HT-29 (cell line): ENCODE data around the gene CYSRT1. TPM values are rescaled to one million over a fixed set of nuclear protein-coding genes. Genes with fewer than 3 reads are reported as not detected.

ENCODE experiments used
- DNase-seq: peaks from one replicate; pipeline ENCODE4 v3.0.0-alpha.2; 2015; ENCODE audit warnings: low spot score
- total RNA-seq: library from RNA; depleted of rRNA; stranded (reverse); fragments of >200 nt; shearing (Covaris generic); gene quantifications from 2 replicates; pipeline ENCODE4 v1.2.3, GENCODE V29; 2014

CYSRT1 gene
- total RNA-seq, 1 experiment from 2014 or later = 2.4 TPM

DNA sequence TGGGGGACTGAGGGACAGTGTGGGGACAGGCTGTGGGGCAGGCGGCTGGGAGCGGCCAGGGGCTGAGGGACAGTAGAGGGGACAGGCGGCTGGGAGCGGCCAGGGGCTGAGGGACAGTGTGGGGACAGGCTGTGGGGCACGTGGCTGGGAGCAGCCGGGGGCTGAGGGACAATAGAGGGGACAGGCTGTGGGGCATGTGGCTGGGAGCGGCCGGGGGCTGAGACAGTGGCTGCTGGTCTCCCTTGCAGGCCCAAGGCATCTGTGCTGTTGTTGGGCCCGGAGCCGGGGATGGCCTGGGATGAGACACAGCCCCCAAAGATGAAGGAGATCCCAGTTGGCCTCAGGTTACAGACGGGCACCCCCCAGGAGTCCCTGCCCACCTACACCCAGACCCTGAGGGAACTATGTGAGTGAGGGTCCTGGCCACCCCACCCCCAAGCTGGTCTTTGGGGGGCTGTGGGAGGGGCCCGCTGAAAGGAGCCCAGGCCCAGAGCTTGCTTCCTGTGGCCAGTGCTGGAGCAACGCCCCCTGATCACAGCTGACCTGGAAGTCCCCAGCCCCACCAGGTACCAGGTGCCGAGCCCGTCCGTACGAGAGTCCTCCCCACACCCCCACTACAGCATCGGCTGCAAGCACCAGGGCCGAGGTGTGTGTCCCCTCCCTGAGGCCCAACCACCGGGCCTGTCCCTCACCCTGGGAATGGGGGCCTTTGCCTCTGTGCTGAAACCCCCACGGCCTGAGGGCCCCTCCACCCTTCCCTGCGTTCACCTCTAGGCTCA is 26.7 kb downstream of the CYSRT1 start:
- DNase-seq = no peak

DNA sequence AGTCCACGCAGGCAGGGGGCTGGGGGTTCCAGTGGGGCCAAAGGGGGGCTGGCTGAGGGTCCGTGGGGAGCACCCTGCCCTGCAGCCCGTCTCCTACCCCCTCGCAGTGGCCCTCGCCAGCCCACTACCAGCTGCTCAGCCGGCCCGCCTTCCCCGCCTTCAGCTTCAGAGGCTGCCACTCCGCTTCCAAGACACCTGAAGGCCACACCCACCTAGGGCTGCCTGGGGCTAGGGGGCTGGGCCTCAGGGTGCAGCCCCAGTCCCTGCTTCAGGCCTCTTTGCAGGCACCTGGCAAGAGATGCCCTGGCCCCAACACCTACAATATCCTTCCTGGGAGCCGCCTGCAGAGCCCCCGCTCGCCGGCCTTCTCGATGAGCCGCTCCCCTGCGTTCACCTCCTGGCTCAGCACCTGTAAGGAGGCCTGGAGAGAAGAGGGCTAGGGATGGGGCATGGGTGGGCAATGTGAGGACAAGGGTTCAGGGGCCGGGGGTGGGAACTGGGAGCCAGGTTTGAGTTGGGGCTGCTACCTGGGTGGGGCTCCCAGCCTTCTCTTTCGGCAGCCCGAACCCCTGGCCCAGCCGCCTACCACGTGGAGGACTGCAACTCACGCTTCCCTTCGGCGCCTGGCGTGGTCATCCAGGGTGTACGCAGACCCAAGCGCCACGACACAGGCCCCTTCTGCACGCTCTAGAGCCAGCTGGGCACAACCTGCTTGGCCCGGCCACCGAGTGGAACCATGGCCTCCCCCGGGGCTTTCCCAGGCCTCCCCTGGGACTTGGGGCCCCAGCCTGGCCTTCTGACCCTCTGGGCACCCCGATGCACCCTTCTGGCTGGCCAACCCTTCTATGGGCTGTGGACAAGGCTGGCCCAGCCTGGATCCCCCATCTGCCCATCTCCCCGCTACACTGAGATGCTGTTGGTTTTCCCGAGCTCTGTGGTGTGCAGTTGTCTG is 27.9 kb downstream of the CYSRT1 start:
- DNase-seq = no peak

DNA sequence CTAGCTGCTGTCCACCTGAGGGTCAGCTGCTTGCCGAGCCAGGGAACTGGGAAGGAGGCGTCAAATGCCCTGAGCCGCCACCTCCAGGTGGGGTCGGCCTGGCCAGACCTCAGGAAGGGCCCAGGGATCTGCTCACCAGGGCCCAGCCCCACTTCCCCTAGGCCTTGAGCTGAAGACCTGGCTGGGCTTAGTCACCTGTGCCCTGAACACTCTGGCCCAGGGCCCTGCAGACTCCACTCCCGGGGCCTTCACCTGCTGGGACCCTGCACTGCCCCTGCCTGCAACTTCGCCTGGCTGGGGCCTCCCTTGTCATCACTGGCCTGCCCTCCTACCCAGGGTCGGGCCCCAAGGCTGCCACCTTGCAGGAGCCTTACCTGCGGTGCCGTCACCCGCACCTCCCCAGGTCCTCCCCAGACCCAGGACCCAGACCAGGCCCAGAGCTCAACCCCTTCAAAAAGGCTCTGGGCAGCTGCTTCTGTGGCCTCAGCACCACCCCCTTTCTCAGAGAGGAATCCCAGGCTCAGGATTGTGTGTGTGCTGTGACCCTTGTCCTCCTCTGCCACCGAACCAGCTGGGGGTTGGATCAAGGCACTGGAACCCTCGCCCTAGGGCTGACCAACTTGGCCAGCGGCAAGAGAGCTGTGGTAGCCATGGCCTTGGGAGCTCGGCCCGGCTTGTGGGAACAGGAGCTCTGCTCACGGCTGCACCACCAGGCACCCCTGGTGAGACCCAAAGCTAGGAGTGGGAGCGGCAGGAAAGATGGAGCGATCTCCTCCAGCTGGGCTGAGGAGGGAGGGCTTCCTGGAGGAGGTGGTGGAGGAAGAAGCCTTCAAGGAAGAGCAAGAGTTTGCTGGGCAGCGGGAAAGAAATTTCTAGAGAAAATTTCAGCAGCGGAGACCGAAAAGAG is 29.0 kb downstream of the CYSRT1 start:
- DNase-seq = no peak

DNA sequence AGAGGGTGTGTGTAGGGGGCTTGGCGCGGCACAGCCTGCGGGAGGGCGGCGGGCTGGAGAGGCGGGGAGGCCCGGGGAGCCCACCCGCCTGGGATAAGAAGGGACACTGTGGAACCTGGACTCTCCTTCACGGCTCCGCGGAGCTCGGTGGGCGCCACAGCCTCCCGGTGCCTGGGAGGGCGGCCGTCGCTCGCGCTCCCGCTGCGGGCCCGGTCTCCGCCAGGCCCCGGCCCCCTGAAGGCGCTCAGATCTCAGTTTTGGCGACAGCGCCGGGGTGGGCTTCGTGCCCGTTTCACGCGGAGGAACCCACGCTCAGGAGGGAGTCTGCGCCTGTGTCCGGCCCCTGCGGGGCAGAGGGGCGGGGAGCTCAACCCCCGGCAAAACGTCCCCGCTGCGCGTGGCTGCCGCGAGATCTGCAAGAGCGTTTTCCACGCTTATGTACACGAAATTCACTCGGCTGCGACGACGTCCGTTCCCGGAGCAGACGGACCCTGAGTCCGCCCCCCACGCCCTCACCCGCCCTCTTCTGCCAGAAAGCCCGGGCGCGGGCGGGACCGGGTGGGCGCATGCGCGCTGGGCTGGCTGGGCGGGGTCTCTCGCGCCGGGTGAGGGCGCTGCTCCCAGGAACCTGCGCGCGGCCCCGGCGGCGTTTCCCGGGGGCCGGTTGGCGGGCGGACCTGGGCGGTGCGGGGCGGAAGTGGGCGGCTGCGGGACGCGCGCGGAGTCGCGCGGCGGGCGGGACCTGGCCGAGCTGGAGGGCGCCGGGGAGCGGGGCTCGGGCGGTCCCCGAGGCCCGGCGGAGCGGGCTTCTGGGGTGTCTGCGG is 29.9 kb downstream of the CYSRT1 start, which contains the start of gene NELFB:
NELFB (plus strand) TSS at position 704 of the 824 bp plus-strand sequence.
- DNase-seq = peak; percentile 87

DNA sequence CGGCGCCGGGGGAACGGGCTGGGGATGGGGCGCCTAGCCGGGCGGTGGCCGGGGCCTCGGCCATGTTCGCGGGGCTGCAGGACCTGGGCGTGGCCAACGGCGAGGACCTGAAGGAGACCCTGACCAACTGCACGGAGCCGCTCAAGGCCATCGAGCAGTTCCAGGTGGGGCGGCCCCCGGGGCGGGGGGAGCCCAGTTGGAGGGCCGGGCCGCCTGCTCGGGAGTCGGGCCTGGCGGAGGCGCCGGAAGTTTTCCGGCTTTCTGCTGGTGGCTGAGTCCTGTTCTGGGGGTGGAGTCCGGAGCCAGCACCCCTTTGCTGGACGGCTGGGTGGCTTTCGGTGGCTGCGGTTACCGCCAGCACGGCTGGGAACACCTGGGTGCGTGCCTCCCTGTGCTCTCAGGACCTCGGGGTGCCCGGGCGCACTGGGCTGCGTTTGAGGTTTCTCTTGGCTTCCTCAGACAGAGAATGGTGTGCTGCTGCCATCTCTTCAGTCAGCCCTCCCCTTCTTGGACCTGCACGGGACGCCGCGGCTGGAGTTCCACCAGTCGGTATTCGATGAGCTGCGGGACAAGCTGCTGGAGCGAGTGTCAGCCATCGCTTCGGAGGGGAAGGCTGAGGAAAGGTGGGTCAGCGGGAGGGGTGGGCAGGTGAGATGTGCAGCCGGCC is 30.6 kb downstream of the CYSRT1 start:
- DNase-seq = no peak

DNA sequence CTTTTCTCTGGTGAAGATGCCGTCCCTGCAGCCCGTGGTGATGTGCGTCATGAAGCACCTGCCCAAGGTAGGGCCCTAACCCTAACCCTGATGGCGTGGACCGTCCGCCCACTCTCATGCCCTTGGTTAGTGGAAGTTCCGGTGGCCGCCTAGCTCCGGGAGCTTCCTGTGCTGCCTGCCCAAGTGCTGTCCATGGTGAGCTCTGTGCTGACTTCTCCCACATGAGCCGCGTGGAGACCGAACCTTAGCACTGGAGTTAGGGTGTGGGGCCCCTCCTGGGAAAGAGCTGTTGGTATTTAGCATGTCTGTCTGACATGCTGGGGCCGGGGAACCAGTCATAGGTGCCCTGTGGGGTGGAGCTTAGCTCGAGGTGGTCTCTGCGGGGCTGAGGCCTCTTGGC is 31.4 kb downstream of the CYSRT1 start:
- DNase-seq = no peak

DNA sequence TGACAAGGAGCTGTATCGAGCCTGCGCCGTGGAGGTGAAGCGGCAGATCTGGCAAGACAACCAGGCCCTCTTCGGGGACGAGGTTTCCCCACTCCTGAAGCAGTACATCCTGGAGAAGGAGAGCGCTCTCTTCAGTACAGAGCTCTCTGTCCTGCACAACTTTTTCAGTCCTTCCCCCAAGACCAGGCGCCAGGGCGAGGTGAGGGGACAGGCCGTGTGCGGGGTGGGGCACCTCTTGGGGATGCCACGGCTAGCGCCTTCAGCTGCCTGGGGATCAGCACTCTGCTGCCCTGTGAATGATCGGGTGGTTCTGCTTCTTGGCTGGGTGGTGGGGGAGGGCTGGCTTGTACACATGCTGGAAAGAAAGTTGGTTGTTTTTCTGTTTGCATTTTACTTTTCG is 31.9 kb downstream of the CYSRT1 start:
- no peak for DNase-seq

DNA sequence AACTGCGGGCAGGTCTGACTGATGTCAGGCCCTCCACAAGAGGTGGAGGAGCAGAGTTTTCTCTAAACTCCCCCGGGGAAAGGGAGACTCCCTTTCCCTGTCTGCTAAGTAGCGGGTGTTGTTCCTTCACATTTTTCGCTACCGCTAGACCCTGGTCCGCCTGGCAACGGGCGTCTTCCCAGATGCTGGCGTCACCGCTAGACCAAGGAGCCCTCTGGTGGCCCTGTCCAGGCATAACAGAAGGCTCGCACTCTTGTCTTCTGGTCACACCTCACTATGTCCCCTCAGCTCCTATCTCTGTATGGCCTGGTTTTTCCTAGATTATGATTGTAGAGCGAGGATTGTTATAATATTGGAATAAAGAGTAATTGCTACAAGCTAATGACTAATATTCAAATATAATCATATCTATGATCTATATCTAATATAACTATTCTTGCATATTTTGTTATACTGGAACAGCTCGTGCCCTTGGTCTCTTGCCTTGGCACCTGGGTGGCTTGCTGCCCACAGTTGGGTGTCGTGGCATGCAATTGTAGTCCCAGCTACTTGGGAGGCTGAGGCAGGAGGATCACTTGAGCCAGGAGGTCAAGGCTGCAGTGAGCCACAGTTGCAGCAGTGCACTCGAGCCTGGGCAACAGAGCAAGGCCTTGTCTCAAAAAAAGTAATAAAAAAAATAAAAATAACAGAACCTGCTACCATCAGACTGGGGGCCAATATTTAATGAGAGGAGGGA is 37.4 kb downstream of the CYSRT1 start:
- DNase-seq = peak; percentile 41

DNA sequence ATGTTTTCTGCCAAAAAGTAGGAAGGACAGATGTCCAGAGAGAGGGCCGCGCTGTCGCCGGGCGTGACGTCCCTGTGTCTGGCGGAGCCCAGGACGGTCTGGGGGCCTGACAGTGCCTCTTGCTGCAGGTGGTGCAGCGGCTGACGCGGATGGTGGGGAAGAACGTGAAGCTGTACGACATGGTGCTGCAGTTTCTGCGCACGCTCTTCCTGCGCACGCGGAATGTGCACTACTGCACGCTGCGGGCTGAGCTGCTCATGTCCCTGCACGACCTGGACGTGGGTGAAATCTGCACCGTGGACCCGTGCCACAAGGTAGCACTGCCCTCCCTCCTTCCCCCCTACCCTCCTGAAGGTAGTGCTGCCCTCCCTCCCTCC is 37.9 kb downstream of the CYSRT1 start:
- no peak for DNase-seq

DNA sequence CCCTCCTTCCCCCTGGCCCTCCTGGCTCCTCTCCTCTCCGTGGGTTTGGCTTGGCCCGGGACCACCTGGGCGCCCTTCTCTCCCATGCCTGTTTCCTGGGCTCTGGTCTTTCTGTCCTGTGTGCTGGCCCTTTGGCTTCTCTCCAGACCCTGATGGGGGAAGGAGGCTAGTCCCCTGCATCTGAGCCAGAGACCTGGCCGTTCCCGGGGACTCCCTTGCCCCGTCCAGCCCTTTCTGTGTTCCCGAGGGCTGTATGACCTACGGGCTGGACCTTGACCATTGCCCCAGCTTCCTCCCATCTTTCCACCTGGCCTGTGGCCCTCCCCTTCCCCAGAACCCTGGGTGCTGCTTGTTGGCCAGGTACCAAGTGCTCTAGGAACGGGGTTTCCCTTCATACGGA is 38.5 kb downstream of the CYSRT1 start:
- DNase-seq = no peak

DNA sequence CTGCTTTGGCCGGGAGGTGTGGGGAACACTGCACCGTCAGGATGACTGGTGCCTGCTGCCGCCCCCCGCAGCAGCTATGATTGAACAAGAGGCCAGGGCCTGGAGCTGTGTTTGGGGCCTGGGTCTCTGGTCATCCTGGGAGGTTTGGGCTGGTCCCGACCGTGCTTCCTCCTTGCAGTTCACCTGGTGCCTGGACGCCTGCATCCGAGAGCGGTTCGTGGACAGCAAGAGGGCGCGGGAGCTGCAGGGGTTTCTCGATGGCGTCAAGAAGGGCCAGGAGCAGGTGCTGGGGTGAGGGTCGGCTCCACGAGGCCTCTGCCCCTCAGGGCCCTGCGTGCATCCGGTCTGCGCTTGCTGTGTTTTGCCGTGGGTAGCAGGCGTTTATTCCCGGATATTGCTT is 39.1 kb downstream of the CYSRT1 start:
- no peak for DNase-seq

DNA sequence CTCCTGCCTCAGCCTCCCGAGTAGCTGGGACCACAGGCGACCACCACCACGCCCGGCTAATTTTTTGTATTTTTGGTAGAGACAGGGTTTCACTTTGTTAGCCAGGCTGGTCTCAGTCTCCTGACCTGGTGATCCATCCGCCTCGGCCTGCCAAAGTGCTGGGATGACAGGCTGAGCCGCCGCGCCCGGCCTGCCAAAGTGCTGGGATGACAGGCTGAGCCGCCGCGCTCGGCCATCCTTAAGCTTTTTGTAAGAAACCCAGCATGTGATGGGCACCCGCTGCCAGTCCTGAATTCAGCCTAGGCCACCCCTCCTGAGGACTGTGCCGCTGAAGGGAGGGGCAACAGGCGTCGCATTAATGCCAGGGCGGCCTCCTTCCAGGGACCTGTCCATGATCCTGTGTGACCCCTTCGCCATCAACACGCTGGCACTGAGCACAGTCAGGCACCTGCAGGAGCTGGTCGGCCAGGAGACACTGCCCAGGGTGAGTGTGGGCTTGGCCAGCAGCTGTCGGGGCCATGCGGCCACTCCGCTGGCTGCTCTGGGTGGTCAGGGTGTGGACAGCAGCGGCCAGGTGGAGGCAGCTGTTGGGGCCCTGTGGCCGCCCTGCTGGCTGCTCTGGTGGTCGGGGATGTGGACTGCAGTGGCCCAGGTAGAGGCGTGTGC is 40.7 kb downstream of the CYSRT1 start:
- DNase-seq = no peak

DNA sequence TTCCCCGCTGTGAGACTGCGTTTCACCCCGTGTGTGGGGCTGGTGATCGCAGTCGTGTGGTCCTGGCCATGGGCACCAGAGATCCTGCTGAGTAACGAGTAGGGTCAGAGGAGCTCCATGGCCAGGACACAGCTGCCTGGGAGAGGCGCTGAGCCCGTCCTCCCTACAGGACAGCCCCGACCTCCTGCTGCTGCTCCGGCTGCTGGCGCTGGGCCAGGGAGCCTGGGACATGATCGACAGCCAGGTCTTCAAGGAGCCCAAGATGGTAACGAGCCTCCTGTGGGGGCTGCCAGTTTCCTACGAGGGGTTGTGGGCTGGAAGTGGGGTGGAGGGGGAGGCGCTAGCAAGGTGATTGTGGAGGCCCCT is 41.2 kb downstream of the CYSRT1 start:
- no peak for DNase-seq

DNA sequence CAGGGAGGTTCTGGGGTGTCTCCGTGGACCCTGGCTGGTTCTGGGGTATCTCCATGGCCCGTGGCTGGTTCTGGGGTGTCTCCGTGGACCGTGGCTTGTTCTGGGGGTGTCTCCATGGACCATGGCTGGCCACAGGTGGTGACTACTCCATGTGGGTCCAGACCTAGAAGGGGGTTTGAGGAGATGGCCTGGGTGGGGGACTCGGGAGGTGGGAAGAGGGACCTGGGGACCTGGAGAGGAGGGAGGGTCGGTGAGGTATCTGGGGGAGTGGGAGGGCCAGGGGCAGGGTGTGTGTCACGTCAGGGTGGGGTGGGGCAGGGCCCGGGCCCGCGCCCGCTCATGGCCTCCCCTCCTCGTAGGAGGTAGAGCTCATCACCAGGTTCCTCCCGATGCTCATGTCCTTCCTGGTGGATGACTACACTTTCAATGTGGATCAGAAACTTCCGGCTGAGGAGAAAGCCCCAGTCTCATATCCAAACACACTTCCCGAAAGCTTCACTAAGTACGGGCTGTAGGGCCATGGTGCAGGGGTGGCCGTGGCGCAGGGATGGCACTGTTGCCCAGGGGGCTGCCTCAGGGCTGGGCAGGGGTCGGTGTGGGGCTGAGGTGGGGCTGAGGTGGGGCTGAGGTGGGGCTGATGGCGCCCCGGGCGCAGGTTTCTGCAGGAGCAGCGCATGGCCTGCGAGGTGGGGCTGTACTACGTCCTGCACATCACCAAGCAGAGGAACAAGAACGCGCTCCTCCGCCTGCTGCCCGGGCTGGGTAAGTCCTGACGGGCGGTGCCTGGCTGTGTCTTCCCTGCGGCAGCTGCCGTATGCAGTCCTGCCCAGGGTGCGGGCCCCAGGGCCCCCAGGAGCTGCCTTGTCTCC is 41.8 kb downstream of the CYSRT1 start:
- DNase-seq = no peak

DNA sequence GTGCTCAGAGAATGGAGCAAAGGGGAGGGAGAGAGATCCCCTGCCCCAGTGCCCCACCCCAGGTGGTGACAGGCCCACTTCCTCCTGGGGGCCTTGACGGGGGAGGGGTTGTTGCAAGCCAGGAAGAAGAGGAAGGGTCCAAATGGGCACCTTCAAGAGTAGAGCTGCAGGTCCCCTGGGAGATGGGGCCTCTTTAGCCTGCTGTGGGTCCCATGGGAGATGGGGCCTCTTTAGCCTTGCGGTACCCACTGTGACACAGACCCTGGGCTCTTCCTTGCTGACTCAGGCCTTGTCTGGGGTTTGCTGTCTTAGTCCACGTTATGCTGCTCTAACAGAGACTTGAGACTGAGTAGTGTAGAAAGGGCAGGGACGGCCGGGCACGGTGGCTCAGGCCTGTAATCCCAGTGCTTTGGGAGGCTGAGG is 43.0 kb downstream of the CYSRT1 start:
- DNase-seq = no peak

DNA sequence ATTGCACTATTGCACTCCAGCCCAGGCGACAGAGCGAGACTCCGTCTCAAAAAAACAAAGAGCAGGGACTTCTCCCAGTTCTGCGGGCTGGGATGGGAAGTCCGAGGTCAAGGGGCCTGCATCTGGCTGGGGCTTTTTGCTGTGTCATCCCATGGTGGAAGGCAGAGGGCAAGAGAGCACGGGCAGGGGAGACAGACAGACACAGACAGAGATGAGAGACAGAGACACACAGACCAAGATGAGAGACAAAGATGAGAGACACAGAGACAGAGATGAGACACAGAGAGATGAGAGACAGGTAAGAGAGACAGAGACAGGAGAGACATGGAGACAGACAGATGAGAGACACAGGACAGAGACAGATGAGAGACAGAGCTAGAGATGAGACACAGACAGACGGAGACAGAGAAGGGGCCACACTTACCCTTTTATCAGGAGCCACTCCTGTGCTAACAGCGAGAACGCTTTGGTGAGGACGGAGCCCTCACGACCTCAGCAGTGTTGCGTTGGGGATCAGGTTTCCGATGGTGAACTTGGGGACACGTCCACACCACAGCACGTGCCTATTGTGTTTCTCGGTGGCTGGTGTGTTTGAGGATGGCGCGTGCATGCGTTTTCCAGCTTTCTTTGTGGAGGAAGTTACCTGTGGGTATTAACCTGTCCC is 43.7 kb downstream of the CYSRT1 start:
- no peak for DNase-seq

DNA sequence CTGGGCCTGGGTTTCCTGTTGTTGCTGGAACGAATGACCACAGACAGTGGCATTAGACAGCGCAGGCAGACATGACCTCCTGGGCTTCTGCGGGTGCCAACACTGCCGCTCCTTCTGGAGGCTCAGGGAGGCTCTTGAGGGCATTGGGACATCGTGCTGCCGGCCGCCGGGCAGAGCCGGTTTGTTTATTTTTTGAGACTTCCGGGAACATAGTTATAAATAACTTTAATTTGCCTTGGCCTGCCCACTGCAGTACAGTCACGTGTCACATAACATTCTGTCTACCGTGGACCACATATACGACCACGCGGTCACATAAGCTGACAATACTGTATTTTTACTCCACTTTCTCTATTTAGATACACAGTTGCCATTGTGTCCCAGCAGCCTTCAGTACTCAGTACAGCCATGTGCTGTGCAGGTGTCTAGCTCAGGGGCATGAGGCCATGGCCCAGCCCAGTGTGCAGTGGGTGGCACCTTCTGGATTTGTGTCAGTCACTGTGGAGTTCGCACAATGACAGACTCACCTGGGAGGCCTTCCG is 44.3 kb downstream of the CYSRT1 start:
- peak; percentile 78 for DNase-seq
